ENCODE measurements around the gene FBXL7. TPM values are rescaled to one million over a fixed set of nuclear protein-coding genes. Genes with fewer than 3 reads are reported as not detected.

FBXL7 gene
- total and polyA plus RNA-seq, 4 donors = 1.9 to 15.5 (median 6.6) TPM

DNA sequence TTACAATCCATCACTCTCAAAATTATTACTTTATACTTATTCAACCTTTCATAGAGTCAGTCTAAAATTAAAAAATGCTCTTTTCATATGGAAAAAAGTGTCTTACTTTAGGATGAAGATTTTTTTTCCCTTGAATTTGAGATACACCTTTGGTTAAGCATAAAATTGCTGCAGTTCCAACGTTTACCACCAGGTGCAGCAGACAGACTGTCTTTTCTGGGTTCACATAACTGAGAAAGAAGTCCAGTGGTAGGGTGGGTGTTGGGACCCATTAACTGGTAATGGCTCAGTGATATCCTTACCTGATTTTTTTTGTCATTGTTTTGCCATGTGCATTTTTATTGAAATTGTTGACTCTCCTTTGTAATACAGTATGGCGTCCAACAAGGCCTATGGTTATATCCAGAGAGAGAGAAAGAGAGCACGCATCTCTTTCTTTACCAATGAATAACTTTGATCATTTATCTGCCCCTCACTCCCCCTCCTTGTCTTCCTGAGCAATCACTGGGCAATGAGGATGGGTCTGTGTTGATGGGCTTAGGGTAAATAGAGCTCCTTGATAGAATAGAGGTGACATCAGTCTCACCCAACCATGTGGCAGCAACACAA, 98.4 kb downstream of the FBXL7 start:
- ATAC-seq (ENCODE audit: insufficient read depth, low FRiP score) (no peak), DNase-seq (no peak)
- Histone ChIP-seq H3K27me3 (ENCODE audit: control insufficient read depth in 3 of 3, insufficient read depth in 3 of 3, low read length in 2 of 3) (no peaks in the 10 kb centered on the region), H3K27ac (ENCODE audit: low read depth in 1 of 2, low read length in 1 of 2) (no peak overlapping the region), H3K9me3 (ENCODE audit: control insufficient read depth in 4 of 4, insufficient read depth in 3 of 4, low read length in 3 of 4) (no peaks in the 10 kb centered on the region), H3K4me1 (ENCODE audit: control insufficient read depth in 5 of 5, insufficient read depth in 5 of 5, low read length in 5 of 5) (peaks cover 0 to 6% (median 0%) of the 10 kb centered on the region in 5 donors), H3K36me3 (ENCODE audit: control insufficient read depth in 4 of 4, insufficient read depth in 4 of 4, low read length in 4 of 4) (no peaks in the 10 kb centered on the region), H3K9ac (ENCODE audit: insufficient read depth in 1 of 2, low read length in 2 of 2) (no peak overlapping the region), H3K4me3 (no peak overlapping the region)
- WGBS, 2 donors = 66 to 72% methylated on average over 3 of the region's 3 CpGs
- TF ChIP-seq, protein P1, sequence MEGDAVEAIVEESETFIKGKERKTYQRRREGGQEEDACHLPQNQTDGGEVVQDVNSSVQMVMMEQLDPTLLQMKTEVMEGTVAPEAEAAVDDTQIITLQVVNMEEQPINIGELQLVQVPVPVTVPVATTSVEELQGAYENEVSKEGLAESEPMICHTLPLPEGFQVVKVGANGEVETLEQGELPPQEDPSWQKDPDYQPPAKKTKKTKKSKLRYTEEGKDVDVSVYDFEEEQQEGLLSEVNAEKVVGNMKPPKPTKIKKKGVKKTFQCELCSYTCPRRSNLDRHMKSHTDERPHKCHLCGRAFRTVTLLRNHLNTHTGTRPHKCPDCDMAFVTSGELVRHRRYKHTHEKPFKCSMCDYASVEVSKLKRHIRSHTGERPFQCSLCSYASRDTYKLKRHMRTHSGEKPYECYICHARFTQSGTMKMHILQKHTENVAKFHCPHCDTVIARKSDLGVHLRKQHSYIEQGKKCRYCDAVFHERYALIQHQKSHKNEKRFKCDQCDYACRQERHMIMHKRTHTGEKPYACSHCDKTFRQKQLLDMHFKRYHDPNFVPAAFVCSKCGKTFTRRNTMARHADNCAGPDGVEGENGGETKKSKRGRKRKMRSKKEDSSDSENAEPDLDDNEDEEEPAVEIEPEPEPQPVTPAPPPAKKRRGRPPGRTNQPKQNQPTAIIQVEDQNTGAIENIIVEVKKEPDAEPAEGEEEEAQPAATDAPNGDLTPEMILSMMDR (IDR thresholded peaks at IDR 0.05; ENCODE audit: control extremely low read depth, extremely low read depth) = no peak

DNA sequence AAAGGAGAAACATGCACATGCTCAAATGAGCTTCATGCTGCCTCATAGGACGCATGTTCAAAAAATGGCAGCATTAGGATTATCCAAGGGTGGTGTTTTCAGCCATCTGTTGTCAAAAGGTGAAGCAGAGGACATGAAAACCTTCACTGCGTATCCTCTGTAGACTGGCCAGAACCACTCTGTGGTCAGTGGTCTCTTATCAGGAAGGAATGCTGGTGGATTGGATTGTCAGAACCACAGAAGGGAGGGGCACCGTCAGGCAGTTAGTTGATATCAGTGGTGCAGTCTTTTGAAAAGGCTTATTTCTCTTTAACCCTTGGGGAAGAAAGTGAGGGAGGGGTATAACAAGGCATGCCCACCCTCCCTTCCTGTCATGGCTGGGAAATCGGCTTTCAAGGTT, 100.1 kb downstream of the FBXL7 start:
- Histone ChIP-seq H3K4me3 (no peak overlapping the region), H3K27me3 (ENCODE audit: control insufficient read depth in 3 of 3, insufficient read depth in 3 of 3, low read length in 2 of 3) (no peaks in the 10 kb centered on the region), H3K27ac (ENCODE audit: low read depth in 1 of 2, low read length in 1 of 2) (no peak overlapping the region), H3K36me3 (ENCODE audit: control insufficient read depth in 4 of 4, insufficient read depth in 4 of 4, low read length in 4 of 4) (no peaks in the 10 kb centered on the region), H3K9me3 (ENCODE audit: control insufficient read depth in 4 of 4, insufficient read depth in 3 of 4, low read length in 3 of 4) (no peaks in the 10 kb centered on the region), H3K9ac (ENCODE audit: insufficient read depth in 1 of 2, low read length in 2 of 2) (no peak overlapping the region), H3K4me1 (ENCODE audit: control insufficient read depth in 5 of 5, insufficient read depth in 5 of 5, low read length in 5 of 5) (peaks cover 0 to 6% (median 0%) of the 10 kb centered on the region in 5 donors)
- TF ChIP-seq, protein P1 (IDR thresholded peaks at IDR 0.05; ENCODE audit: control extremely low read depth, extremely low read depth) = no peak
- 82 to 83% methylated on average over 4 of the region's 4 CpGs for WGBS, 2 donors
- DNase-seq (no peak), ATAC-seq (ENCODE audit: insufficient read depth, low FRiP score) (no peak)

DNA sequence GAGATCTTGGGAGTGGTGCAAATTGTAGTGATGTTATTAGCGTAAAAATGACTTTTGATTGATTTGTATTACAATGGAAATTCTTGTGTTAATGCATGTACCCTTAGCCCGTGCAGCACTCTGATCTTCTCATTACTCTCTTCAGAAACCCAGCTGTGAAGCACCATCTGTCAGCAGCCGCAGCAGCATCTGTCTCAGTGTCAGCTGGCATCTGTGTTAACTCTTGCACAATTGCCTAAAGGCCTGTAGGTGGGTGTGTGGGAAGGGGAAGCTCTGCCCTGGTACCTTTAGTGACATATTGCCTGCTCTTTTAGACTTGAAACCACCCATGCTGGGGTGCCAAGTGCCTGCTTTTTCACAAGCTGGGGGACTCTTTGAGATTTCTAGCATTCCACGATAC, 101.3 kb downstream of the FBXL7 start:
- ATAC-seq (ENCODE audit: insufficient read depth, low FRiP score) = no peak
- H3K9me3 ChIP-seq (ENCODE audit: control insufficient read depth in 4 of 4, insufficient read depth in 3 of 4, low read length in 3 of 4) = no peaks in the 10 kb centered on the region
- peaks cover 0 to 9% (median 0%) of the 10 kb centered on the region in 5 donors for H3K4me1 ChIP-seq (ENCODE audit: control insufficient read depth in 5 of 5, insufficient read depth in 5 of 5, low read length in 5 of 5)
- DNase-seq = no peak
- no peak overlapping the region for H3K4me3 ChIP-seq
- TF ChIP-seq, protein P1 (IDR thresholded peaks at IDR 0.05; ENCODE audit: control extremely low read depth, extremely low read depth) = no peak
- no peaks in the 10 kb centered on the region for H3K27me3 ChIP-seq (ENCODE audit: control insufficient read depth in 3 of 3, insufficient read depth in 3 of 3, low read length in 2 of 3)
- 80 to 90% methylated on average over 4 of the region's 4 CpGs for WGBS, 2 donors
- H3K36me3 ChIP-seq (ENCODE audit: control insufficient read depth in 4 of 4, insufficient read depth in 4 of 4, low read length in 4 of 4) = no peaks in the 10 kb centered on the region
- no peak overlapping the region for H3K9ac ChIP-seq (ENCODE audit: insufficient read depth in 1 of 2, low read length in 2 of 2)
- no peak overlapping the region for H3K27ac ChIP-seq (ENCODE audit: low read depth in 1 of 2, low read length in 1 of 2)

DNA sequence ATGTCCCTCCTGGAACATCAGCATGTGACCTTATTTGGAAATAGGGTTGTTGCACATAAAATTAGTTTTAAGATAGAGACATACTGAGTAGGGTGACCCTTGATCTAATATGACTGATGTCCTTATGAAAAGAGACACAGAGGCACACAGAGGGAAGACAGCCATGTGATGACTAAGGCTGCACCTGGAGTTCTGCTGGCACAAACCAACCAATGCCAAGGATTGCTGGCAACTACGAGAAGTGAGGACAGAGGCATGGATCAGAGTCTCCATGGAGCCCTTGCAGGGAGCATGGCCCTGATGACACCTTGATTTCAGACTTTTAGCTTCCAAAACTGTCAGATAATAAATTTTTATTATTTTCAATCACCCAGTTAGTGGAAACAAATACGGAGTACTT, 101.9 kb downstream of the FBXL7 start:
- H3K4me3 ChIP-seq = no peak overlapping the region
- DNase-seq (no peak), ATAC-seq (ENCODE audit: insufficient read depth, low FRiP score) (no peak)
- no peak overlapping the region for H3K27ac ChIP-seq (ENCODE audit: low read depth in 1 of 2, low read length in 1 of 2)
- TF ChIP-seq, protein P1 (IDR thresholded peaks at IDR 0.05; ENCODE audit: control extremely low read depth, extremely low read depth) = no peak
- H3K4me1 ChIP-seq (ENCODE audit: control insufficient read depth in 5 of 5, insufficient read depth in 5 of 5, low read length in 5 of 5) = peaks cover 0 to 11% (median 0%) of the 10 kb centered on the region in 5 donors
- H3K36me3 ChIP-seq (ENCODE audit: control insufficient read depth in 4 of 4, insufficient read depth in 4 of 4, low read length in 4 of 4) = no peaks in the 10 kb centered on the region
- H3K9me3 ChIP-seq (ENCODE audit: control insufficient read depth in 4 of 4, insufficient read depth in 3 of 4, low read length in 3 of 4) = no peaks in the 10 kb centered on the region
- H3K27me3 ChIP-seq (ENCODE audit: control insufficient read depth in 3 of 3, insufficient read depth in 3 of 3, low read length in 2 of 3) = no peaks in the 10 kb centered on the region
- no peak overlapping the region for H3K9ac ChIP-seq (ENCODE audit: insufficient read depth in 1 of 2, low read length in 2 of 2)
- 93 to 94% methylated on average over 2 of the region's 2 CpGs for WGBS, 2 donors
